Thyroid gland (tissue), 4 donors: ENCODE measurements around the gene TRAF6.

Experiments
- CTCF ChIP-seq, 6 experiments: fragments of 200-600 bp in 3 of 6; fragments of 450-650 bp in 3 of 6; sonication (generic) in 3 of 6; IDR thresholded peaks; one replicate each; pipeline ENCODE4 v1.5.1; 2016 to 2019; ENCODE audit warnings: antibody characterized with exemption in 6 of 6, mild to moderate bottlenecking in 2 of 6, inconsistent platforms in 1 of 6, moderate library complexity in 1 of 6
- POLR2A ChIP-seq, 2 donors: fragments of 450-650 bp; IDR thresholded peaks; one replicate each; pipeline ENCODE4 v1.6.1; 2017; ENCODE audit warnings: antibody characterized with exemption in 2 of 2, mild to moderate bottlenecking in 2 of 2, moderate library complexity in 1 of 2

GRCh38 chr11:36488096-36488495, 22.0 kb downstream of the TRAF6 start:
- TF ChIP-seq CTCF (IDR thresholded peaks at IDR 0.05) (no peak), POLR2A (IDR thresholded peaks at IDR 0.05) (no peak)
